Kidney epithelial cell (primary cell): ENCODE results near the gene ACKR3. TPM values are rescaled to one million over a fixed set of nuclear protein-coding genes. Genes with fewer than 3 reads are reported as not detected.

Experiments
- DNase-seq: peaks from one replicate; pipeline ENCODE4 v3.0.0-alpha.2; 2010; ENCODE audit warnings: low read depth
- H3K27me3 ChIP-seq: 2 replicates; pipeline ENCODE4 v1.6.0; 2011; ENCODE audit warnings: low read length; ENCODE audit not compliant: control insufficient read depth, insufficient read depth
- H3K36me3 ChIP-seq: 2 replicates; pipeline ENCODE4 v1.5.1; 2011; ENCODE audit warnings: low read length; ENCODE audit not compliant: control insufficient read depth, insufficient read depth
- H3K4me3 ChIP-seq: 2 replicates; pipeline ENCODE4 v1.5.1; 2011; ENCODE audit warnings: low read depth, mild to moderate bottlenecking, control low read depth, low read length
- total RNA-seq: library from RNA; depleted of rRNA; stranded (reverse); fragments of >200 nt; gene quantifications from 2 replicates; pipeline ENCODE4 v1.2.3, GENCODE V29; 2015
- TF ChIP-seq, protein P1 (sequence below): IDR thresholded peaks from 2 replicates; pipeline ENCODE4 v1.5.1; 2011; ENCODE audit warnings: mild to moderate bottlenecking, moderate library complexity, low read length, control low read depth, inconsistent platforms; ENCODE audit not compliant: insufficient read depth, poor library complexity, severe bottlenecking

ACKR3 gene
- total RNA-seq, 1 donor from 2014 or later, result 1.2 TPM

DNA sequence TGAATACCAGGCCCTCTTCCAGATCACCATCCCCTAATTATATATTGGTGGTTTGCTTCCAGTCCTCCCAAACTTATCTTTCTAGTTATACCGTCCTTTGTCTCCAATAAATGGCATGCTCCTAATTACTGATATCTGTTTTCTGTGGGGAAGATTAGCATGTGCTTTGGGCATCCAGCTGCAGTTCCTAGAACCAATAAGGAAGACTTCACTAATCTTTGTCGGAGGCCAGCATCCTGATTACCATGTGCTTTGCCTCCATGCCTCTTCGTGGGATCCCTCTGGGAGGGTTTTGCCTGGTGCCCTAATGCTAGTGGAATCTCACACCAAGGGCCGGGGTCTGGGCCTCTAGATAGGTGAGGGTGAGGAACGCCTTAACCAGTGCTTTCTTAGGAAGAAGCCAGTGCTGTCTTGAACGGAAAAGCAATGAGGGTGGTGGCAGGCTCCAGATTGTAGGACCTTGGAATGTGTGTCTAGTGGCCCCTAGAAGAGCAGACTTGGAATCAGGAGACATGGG is 47.7 kb downstream of the ACKR3 start:
- H3K36me3 ChIP-seq, result no peaks in the 10 kb centered on the region
- no peak for DNase-seq
- H3K27me3 ChIP-seq, result peaks cover 6% of the 10 kb centered on the region
- TF ChIP-seq, protein P1, sequence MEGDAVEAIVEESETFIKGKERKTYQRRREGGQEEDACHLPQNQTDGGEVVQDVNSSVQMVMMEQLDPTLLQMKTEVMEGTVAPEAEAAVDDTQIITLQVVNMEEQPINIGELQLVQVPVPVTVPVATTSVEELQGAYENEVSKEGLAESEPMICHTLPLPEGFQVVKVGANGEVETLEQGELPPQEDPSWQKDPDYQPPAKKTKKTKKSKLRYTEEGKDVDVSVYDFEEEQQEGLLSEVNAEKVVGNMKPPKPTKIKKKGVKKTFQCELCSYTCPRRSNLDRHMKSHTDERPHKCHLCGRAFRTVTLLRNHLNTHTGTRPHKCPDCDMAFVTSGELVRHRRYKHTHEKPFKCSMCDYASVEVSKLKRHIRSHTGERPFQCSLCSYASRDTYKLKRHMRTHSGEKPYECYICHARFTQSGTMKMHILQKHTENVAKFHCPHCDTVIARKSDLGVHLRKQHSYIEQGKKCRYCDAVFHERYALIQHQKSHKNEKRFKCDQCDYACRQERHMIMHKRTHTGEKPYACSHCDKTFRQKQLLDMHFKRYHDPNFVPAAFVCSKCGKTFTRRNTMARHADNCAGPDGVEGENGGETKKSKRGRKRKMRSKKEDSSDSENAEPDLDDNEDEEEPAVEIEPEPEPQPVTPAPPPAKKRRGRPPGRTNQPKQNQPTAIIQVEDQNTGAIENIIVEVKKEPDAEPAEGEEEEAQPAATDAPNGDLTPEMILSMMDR, result no peak
- H3K4me3 ChIP-seq, result no peak overlapping the region

DNA sequence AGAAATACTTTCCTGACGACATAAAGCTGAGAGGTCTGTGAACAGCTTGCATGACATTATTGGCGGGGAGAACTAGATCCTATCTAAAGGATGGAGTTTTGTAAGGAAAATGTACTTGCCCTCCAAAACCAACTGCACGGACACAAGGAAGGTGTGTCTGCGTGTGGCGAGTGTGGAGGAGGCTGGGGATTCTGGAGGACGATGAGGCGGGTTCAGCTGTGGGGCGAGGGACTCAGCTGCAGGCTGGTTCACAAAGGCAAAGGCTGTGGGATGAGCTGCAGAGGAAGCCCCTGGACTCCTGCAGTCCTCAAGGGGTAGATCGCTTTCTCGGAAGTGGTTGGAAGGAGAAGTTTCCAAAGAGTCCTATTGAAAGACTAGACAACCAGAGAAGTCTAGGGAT is 48.2 kb downstream of the ACKR3 start:
- TF ChIP-seq, protein P1, result no peak
- no peak overlapping the region for H3K4me3 ChIP-seq
- no peak for DNase-seq

DNA sequence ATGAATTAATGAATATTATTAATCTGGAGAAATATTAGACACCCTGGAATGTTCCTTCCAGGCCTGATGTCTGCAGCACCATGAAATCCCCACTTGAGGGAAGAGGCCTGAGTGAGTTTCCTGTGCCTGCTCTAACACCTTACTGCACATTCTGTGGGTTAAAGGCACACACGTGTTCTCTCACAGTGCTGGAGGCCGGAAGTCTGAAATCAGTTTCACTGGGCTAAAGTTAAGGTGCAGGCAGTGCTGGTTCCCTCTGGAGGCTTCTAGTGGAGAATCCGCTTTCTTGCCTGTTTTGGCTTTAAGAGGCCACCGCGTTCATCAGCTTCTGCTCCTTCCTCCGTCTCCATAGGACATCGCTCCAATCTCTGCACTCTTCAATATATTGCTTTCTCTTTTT is 48.7 kb downstream of the ACKR3 start:
- Histone ChIP-seq H3K36me3 (no peaks in the 10 kb centered on the region), H3K4me3 (no peak overlapping the region), H3K27me3 (peaks cover 6% of the 10 kb centered on the region)
- TF ChIP-seq, protein P1, result no peak
- DNase-seq, result no peak

More for the DNA sequence above, 48.2 kb downstream of the ACKR3 start:
- peaks cover 6% of the 10 kb centered on the region for H3K27me3 ChIP-seq
- H3K36me3 ChIP-seq, result no peaks in the 10 kb centered on the region

DNA sequence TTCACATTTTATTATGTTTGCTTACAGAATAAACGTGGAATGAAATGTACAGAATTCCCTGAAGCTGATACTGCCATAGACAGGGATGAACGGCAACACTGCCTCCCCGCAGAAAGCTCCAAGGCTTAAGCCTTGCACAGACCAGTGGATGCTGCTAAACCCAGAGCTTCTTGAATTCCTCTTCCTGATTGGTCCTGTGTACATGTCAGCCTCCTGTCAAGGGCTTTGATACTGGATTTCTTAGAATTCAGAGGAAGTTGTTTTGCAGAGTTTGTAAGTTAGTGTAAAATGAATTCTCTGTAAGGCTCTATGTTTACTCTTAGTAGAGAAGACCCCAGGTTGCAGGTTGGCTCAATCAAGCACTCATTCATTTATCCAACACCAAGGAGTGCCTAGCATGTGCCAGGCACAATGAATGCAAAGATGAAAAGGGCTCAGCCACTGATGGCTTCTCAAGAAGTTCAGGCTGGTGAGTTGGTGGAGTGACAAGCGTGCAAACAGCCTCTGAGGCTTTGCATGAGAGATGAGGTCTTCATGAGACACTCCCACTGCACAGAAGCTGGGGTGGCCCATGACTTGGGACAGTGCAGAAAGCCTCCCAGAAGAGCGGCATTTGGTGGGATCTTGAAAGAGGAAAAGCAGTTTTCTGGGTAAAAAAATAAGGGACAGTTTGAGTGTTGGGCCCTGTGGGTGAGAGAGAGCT is 50.4 kb downstream of the ACKR3 start:
- DNase-seq, result no peak
- Histone ChIP-seq H3K36me3 (no peaks in the 10 kb centered on the region), H3K4me3 (no peak overlapping the region), H3K27me3 (peaks cover 6% of the 10 kb centered on the region)
- TF ChIP-seq, protein P1, result no peak

DNA sequence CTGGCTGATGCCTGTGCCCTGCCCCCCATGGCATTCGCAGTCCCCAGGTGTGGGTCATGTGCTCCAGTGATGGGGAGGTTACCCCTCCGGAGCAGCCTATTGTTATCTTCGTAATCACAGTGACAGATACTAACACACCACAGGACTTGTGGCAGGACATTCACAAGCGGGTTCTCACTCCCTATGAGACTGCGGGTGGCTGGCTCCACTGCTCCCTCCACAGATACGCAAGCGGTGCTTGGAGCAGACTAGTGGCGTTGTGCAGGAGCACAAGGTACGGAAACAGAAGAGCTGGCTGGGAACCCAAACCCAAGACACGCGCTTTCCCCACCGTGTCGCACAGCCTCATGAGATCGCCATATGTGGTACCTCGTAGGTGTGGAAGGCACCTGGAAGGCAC is 52.2 kb downstream of the ACKR3 start:
- no peaks in the 10 kb centered on the region for H3K36me3 ChIP-seq
- TF ChIP-seq, protein P1, result no peak

DNA sequence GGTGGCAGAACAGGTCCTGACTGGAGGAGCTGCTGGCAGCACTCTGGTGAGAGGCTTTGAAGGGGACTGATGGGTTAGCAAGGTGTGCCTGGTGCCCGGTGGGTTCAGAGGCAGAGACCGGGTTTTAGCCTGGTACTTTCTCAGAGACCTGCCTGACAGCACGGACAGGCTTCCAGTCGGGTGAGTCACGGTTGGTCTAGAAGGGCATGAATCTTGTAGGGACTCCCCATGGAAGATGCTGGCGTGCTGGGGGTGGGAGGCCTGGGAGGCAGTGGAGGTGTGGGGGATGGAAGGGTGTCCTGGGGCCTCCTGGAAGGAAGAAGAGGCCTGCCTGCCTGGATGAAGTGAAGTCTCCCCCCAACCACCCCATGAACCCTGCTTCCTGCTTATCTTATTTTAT is 52.6 kb downstream of the ACKR3 start:
- TF ChIP-seq, protein P1, result no peak
- Histone ChIP-seq H3K36me3 (no peaks in the 10 kb centered on the region), H3K4me3 (no peak overlapping the region), H3K27me3 (peaks cover 6% of the 10 kb centered on the region)
- no peak for DNase-seq

More for the DNA sequence above, 52.2 kb downstream of the ACKR3 start:
- H3K4me3 ChIP-seq, result no peak overlapping the region
- H3K27me3 ChIP-seq, result peaks cover 6% of the 10 kb centered on the region
- DNase-seq, result no peak
